K562 (cell line): ENCODE data around the gene RHOA. TPM values are rescaled to one million over a fixed set of nuclear protein-coding genes. Genes with fewer than 3 reads are reported as not detected.

ENCODE experiments used
- AFF4 ChIP-seq: sonication (generic); formaldehyde crosslinking; IDR thresholded peaks from 2 replicates; pipeline ENCODE4 v1.8.0; 2023; ENCODE audit warnings: mild to moderate bottlenecking, missing genetic modification reagents
- ATF3 ChIP-seq, 2 experiments: fragments of 450-650 bp in 1 of 2; sonication (generic) in 1 of 2; formaldehyde crosslinking in 1 of 2; IDR thresholded peaks in 1 of 2; conservative IDR thresholded peaks in 1 of 2; 2 replicates each; pipeline versions ENCODE4 v1.6.1 to v1.8.1; 2016 to 2023; ENCODE audit warnings: mild to moderate bottlenecking in 2 of 2, moderate library complexity in 2 of 2, inconsistent platforms in 1 of 2, missing genetic modification reagents in 1 of 2
- BRD9 ChIP-seq: fragments of 450-650 bp; IDR thresholded peaks from 2 replicates; pipeline ENCODE4 v1.6.1; 2018; ENCODE audit warnings: low read depth; ENCODE audit not compliant: partially characterized antibody
- CBX2 ChIP-seq: fragments of 200-600 bp; sonication (generic); IDR thresholded peaks from one replicate; pipeline ENCODE4 v1.6.1; 2012; ENCODE audit warnings: mild to moderate bottlenecking, low read length, inconsistent platforms; ENCODE audit not compliant: insufficient read depth, poor library complexity, severe bottlenecking
- CHD2 ChIP-seq: IDR thresholded peaks from 2 replicates; pipeline ENCODE4 v1.6.1; 2011; ENCODE audit warnings: low read depth, low read length
- CREB1 ChIP-seq, 2 experiments: sonication (generic) in 1 of 2; formaldehyde crosslinking in 1 of 2; IDR thresholded peaks; 2 replicates each; pipeline versions ENCODE4 v1.6.1 to v1.8.0; 2012 to 2022; ENCODE audit warnings: inconsistent platforms in 1 of 2, mild to moderate bottlenecking in 1 of 2, missing genetic modification reagents in 1 of 2, moderate library complexity in 1 of 2
- EP300 ChIP-seq: IDR thresholded peaks from 2 replicates; pipeline ENCODE4 v1.6.1; 2012; ENCODE audit warnings: low read length, improper control_type of control experiment
- GTF2F1 ChIP-seq: IDR thresholded peaks from 2 replicates; pipeline ENCODE4 v1.6.1; 2011; ENCODE audit warnings: low read depth, low read length, improper control_type of control experiment
- HBP1 ChIP-seq: fragments of 450-650 bp; formaldehyde crosslinking; IDR thresholded peaks from 2 replicates; pipeline ENCODE4 v1.4.0; 2022; ENCODE audit warnings: missing genetic modification characterization
- HMBOX1 ChIP-seq: sonication (generic); IDR thresholded peaks from 2 replicates; pipeline ENCODE4 v1.6.1; 2016
- KDM5B ChIP-seq: fragments of 200-600 bp; sonication (generic); IDR thresholded peaks from 2 replicates; pipeline ENCODE4 v1.6.1; 2012; ENCODE audit warnings: low read depth, mild to moderate bottlenecking, moderate library complexity, low read length, control low read depth, inconsistent platforms; ENCODE audit not compliant: insufficient replicate concordance
- POLR2A ChIP-seq: fragments of 450-650 bp; conservative IDR thresholded peaks from 2 replicates; pipeline ENCODE4 v1.6.1; 2016
- SMARCC2 ChIP-seq: fragments of 450-650 bp; IDR thresholded peaks from 2 replicates; pipeline ENCODE4 v1.6.1; 2017; ENCODE audit warnings: antibody characterized with exemption, moderate library complexity, mild to moderate bottlenecking, low read depth
- TEAD2 ChIP-seq: fragments of 450-650 bp; IDR thresholded peaks from 2 replicates; pipeline ENCODE4 v1.6.1; 2016; ENCODE audit warnings: missing genetic modification characterization, control low read depth, missing compliant biosample characterization
- TFAM ChIP-seq: fragments of 250-450 bp; sonication (Bioruptor Pico); conservative IDR thresholded peaks from 2 replicates; pipeline ENCODE4 v1.5.0; 2021; ENCODE audit warnings: mild to moderate bottlenecking, moderate library complexity
- VEZF1 ChIP-seq: fragments of 200-800 bp; sonication (Bioruptor generic); IDR thresholded peaks from 2 replicates; pipeline ENCODE4 v1.6.1; 2017; ENCODE audit warnings: missing genetic modification characterization, missing compliant biosample characterization
- polyA plus RNA-seq, 8 experiments: library from polyadenylated mRNA; depleted of rRNA in 4 of 8; stranded (reverse) in 5 of 8; unstranded in 3 of 8; fragments of >200 nt; fragmentation: Nextera tagmentation in 2 of 8; fragmentation: Illumina TruSeq in 1 of 8; extraction: Ambion mirVana in 2 of 8; extraction: Trizol in 1 of 8; gene quantifications; 2 replicates each; pipeline versions ENCODE4 v1.2.1 to v1.2.3, GENCODE V29; 2011 to 2014; ENCODE audit warnings: inconsistent platforms in 1 of 8, missing spikeins in 1 of 8
- total RNA-seq, 7 experiments: library from RNA; depleted of rRNA in 6 of 7; stranded (reverse); fragments of >200 nt in 6 of 7; fragmentation: Illumina TruSeq in 2 of 7; extraction: Trizol in 2 of 7; gene quantifications; 2 replicates each; pipeline versions ENCODE4 v1.2.1 to v1.2.3, GENCODE V29; 2011 to 2021; ENCODE audit warnings: low replicate concordance in 1 of 7

The RHOA gene
- total and polyA plus RNA-seq, 9 of the 15 experiments (the other 6 are each of a cell fraction or from before 2014, with no cell fraction given): 136 to 540 (median 236) TPM

GRCh38 chr3:49339941-49340800 is 71.6 kb downstream of the RHOA start, which contains the start of gene USP4 (continued):
- 0 out of 2 replicates have a peak, but pooled peaks have one; percentile 22 for TF ChIP-seq HBP1 (CRISPR knock-in tag)
- TF ChIP-seq TFAM (CRISPR knock-in tag): no peak
- TF ChIP-seq KDM5B: peak; percentile 80
- no peak for TF ChIP-seq GTF2F1
- TF ChIP-seq TEAD2 (tag): no peak
- peak; percentile 12; the same call in 1 of the 2 replicates for TF ChIP-seq EP300
- TF ChIP-seq ATF3 (IDR thresholded peaks at IDR 0.05): no peak
- TF ChIP-seq ATF3 (CRISPR knock-in tag; conservative IDR thresholded peaks at IDR 0.05): peak; percentile 71; the same call in 1 of the 2 replicates
- TF ChIP-seq VEZF1 (CRISPR knock-in tag): peak; percentile 76
- TF ChIP-seq CREB1 (IDR thresholded peaks at IDR 0.05): peak; percentile 42; the same call in 1 of the 2 replicates
- TF ChIP-seq CREB1 (CRISPR knock-in tag; IDR thresholded peaks at IDR 0.05): no peak; the same call in 1 of the 2 replicates
- peak; percentile 89 for TF ChIP-seq HMBOX1
- peak; percentile 81 for TF ChIP-seq POLR2A
- peak; percentile 81 for TF ChIP-seq AFF4 (CRISPR knock-in tag)
- no peak for TF ChIP-seq CBX2
- no peak for TF ChIP-seq SMARCC2
- peak; percentile 67; the same call in 1 of the 2 replicates for TF ChIP-seq CHD2
- TF ChIP-seq BRD9: peak; percentile 60
